ENCODE measurements around the gene CXCL14.

Gene CXCL14

DNA sequence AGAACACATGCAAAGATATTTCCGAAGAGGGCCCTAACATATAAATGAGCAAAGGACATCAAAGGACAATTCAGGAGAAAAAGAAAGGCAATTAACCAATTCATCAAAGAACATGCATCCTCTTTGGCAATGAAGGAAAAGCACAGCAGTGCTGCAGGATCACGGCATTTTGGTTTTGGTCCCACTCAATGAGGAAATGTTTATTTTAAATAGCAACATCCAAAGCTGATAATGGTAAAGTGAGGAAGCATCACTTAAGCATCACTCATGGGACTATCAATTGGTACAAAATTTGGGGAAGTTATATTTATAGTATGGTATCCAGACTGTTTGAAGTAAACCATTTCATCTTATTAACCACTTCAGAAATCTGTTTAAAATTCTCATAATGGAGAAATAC is 5.5 kb upstream of the CXCL14 start:
- no peaks in the 10 kb centered on the region for H3K9me3 ChIP-seq (ENCODE audit: control insufficient read depth in 2 of 2, low read length in 2 of 2)
- peaks cover 23 to 28% of the 10 kb centered on the region in 2 donors for H3K27me3 ChIP-seq (ENCODE audit: control insufficient read depth in 1 of 2, insufficient read depth in 2 of 2, low read length in 2 of 2)
- H3K9ac ChIP-seq (ENCODE audit: low read length in 2 of 2) = no peak overlapping the region
- no peaks in the 10 kb centered on the region for H3K4me1 ChIP-seq (ENCODE audit: control insufficient read depth, insufficient read depth, low read length)
- H3K4me3 ChIP-seq (ENCODE audit: low read length in 2 of 2) = no peak overlapping the region
- H3K36me3 ChIP-seq (ENCODE audit: control insufficient read depth in 2 of 2, insufficient read depth in 2 of 2, low read length in 2 of 2) = no peaks in the 10 kb centered on the region
- H3K27ac ChIP-seq (ENCODE audit: low read length) = no peak overlapping the region

DNA sequence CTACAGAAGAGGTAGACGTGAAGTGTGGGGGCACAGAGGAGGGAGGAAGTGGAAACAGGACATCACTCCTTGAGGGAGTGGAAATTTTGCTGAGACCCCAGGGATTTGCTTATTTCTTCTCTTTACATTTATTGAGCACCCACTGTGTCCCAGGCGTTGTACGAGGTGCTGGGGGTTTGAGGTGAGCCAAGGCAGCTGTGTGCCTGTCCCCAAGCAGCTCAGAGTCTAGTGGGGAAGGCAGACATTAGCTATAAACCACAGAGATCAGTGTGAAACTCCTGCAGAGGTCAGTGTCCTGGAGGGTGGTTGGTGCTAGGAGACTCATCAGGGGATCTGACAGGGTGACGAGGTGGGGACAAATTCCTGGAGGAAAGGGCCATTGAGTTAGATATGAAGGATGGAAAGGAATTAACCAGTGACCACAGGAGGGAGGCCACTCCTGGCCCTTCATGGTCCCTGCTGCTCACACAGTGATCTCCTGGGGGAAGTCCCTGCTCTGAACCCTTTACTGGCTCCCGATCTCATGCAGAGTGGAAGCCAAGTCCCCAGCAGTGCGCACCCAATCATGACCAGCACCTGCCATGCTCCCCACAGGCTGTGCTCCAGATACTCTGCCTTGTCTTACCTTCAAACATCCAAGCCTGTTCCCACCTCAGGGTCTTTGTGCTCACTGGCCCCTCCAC is 3.4 kb upstream of the CXCL14 start:
- no peak overlapping the region for H3K27ac ChIP-seq (ENCODE audit: low read length)
- H3K9me3 ChIP-seq (ENCODE audit: control insufficient read depth in 2 of 2, low read length in 2 of 2) = no peaks in the 10 kb centered on the region
- no peak overlapping the region for H3K4me3 ChIP-seq (ENCODE audit: low read length in 2 of 2)
- H3K27me3 ChIP-seq (ENCODE audit: control insufficient read depth in 1 of 2, insufficient read depth in 2 of 2, low read length in 2 of 2) = peaks cover 41% of the 10 kb centered on the region in 2 donors
- H3K4me1 ChIP-seq (ENCODE audit: control insufficient read depth, insufficient read depth, low read length) = no peaks in the 10 kb centered on the region
- H3K9ac ChIP-seq (ENCODE audit: low read length in 2 of 2) = no peak overlapping the region
- no peaks in the 10 kb centered on the region for H3K36me3 ChIP-seq (ENCODE audit: control insufficient read depth in 2 of 2, insufficient read depth in 2 of 2, low read length in 2 of 2)

GRCh38 chr5:135578305-135578684 is 496 bp downstream of the CXCL14 start:
- H3K27me3 ChIP-seq (ENCODE audit: control insufficient read depth in 1 of 2, insufficient read depth in 2 of 2, low read length in 2 of 2) = peaks cover 44 to 49% of the 10 kb centered on the region in 2 donors
- no peaks in the 10 kb centered on the region for H3K36me3 ChIP-seq (ENCODE audit: control insufficient read depth in 2 of 2, insufficient read depth in 2 of 2, low read length in 2 of 2)
- no peak overlapping the region for H3K4me3 ChIP-seq (ENCODE audit: low read length in 2 of 2)
- H3K4me1 ChIP-seq (ENCODE audit: control insufficient read depth, insufficient read depth, low read length) = no peaks in the 10 kb centered on the region
- H3K9me3 ChIP-seq (ENCODE audit: control insufficient read depth in 2 of 2, low read length in 2 of 2) = no peaks in the 10 kb centered on the region
- no peak overlapping the region for H3K9ac ChIP-seq (ENCODE audit: low read length in 2 of 2)
- H3K27ac ChIP-seq (ENCODE audit: low read length) = no peak overlapping the region

DNA sequence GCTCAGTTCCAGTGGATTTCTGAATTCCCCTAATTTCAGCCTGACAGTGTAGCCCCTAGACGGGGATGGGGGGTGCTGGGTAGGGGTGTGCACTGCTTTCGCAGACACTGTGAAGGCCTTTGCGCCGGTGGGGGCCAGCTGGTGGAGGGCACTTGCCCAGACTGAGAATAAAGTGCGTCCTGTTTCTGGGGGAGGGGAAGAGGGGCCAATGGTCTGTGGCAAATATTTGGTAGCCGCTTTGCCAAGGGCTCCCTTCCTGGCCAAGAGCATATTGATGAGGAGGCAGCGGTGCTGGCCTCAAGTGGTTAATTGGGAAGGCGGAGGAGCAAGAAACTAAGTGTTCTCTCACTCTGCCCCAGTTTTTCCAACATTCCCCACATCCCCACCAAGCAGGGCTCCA is 1.4 kb downstream of the CXCL14 start:
- H3K27ac ChIP-seq (ENCODE audit: low read length) = no peak overlapping the region
- no peaks in the 10 kb centered on the region for H3K4me1 ChIP-seq (ENCODE audit: control insufficient read depth, insufficient read depth, low read length)
- H3K9me3 ChIP-seq (ENCODE audit: control insufficient read depth in 2 of 2, low read length in 2 of 2) = no peaks in the 10 kb centered on the region
- H3K9ac ChIP-seq (ENCODE audit: low read length in 2 of 2) = no peak overlapping the region
- peaks cover 41 to 42% of the 10 kb centered on the region in 2 donors for H3K27me3 ChIP-seq (ENCODE audit: control insufficient read depth in 1 of 2, insufficient read depth in 2 of 2, low read length in 2 of 2)
- no peak overlapping the region for H3K4me3 ChIP-seq (ENCODE audit: low read length in 2 of 2)
- H3K36me3 ChIP-seq (ENCODE audit: control insufficient read depth in 2 of 2, insufficient read depth in 2 of 2, low read length in 2 of 2) = no peaks in the 10 kb centered on the region

GRCh38 chr5:135576075-135576599 is 2.7 kb downstream of the CXCL14 start:
- Histone ChIP-seq H3K36me3 (ENCODE audit: control insufficient read depth in 2 of 2, insufficient read depth in 2 of 2, low read length in 2 of 2) (no peaks in the 10 kb centered on the region), H3K4me1 (ENCODE audit: control insufficient read depth, insufficient read depth, low read length) (no peaks in the 10 kb centered on the region), H3K9me3 (ENCODE audit: control insufficient read depth in 2 of 2, low read length in 2 of 2) (no peaks in the 10 kb centered on the region), H3K27ac (ENCODE audit: low read length) (no peak overlapping the region), H3K27me3 (ENCODE audit: control insufficient read depth in 1 of 2, insufficient read depth in 2 of 2, low read length in 2 of 2) (peaks cover 36 to 37% of the 10 kb centered on the region in 2 donors), H3K9ac (ENCODE audit: low read length in 2 of 2) (no peak overlapping the region), H3K4me3 (ENCODE audit: low read length in 2 of 2) (no peak overlapping the region)

GRCh38 chr5:135574493-135574892 is 4.3 kb downstream of the CXCL14 start:
- Histone ChIP-seq H3K4me3 (ENCODE audit: low read length in 2 of 2) (no peak overlapping the region), H3K9me3 (ENCODE audit: control insufficient read depth in 2 of 2, low read length in 2 of 2) (no peaks in the 10 kb centered on the region), H3K36me3 (ENCODE audit: control insufficient read depth in 2 of 2, insufficient read depth in 2 of 2, low read length in 2 of 2) (no peaks in the 10 kb centered on the region), H3K27me3 (ENCODE audit: control insufficient read depth in 1 of 2, insufficient read depth in 2 of 2, low read length in 2 of 2) (peaks cover 28 to 36% of the 10 kb centered on the region in 2 donors), H3K27ac (ENCODE audit: low read length) (no peak overlapping the region), H3K4me1 (ENCODE audit: control insufficient read depth, insufficient read depth, low read length) (no peaks in the 10 kb centered on the region), H3K9ac (ENCODE audit: low read length in 2 of 2) (no peak overlapping the region)

GRCh38 chr5:135571902-135572301 is 6.9 kb downstream of the CXCL14 start:
- Histone ChIP-seq H3K9me3 (ENCODE audit: control insufficient read depth in 2 of 2, low read length in 2 of 2) (no peaks in the 10 kb centered on the region), H3K36me3 (ENCODE audit: control insufficient read depth in 2 of 2, insufficient read depth in 2 of 2, low read length in 2 of 2) (no peaks in the 10 kb centered on the region), H3K9ac (ENCODE audit: low read length in 2 of 2) (no peak overlapping the region), H3K27me3 (ENCODE audit: control insufficient read depth in 1 of 2, insufficient read depth in 2 of 2, low read length in 2 of 2) (peaks cover 4 to 19% of the 10 kb centered on the region in 2 donors), H3K4me3 (ENCODE audit: low read length in 2 of 2) (no peak overlapping the region), H3K27ac (ENCODE audit: low read length) (no peak overlapping the region), H3K4me1 (ENCODE audit: control insufficient read depth, insufficient read depth, low read length) (no peaks in the 10 kb centered on the region)

GRCh38 chr5:135571066-135571609 is 7.7 kb downstream of the CXCL14 start:
- no peaks in the 10 kb centered on the region for H3K36me3 ChIP-seq (ENCODE audit: control insufficient read depth in 2 of 2, insufficient read depth in 2 of 2, low read length in 2 of 2)
- H3K9ac ChIP-seq (ENCODE audit: low read length in 2 of 2) = no peak overlapping the region
- H3K4me1 ChIP-seq (ENCODE audit: control insufficient read depth, insufficient read depth, low read length) = no peaks in the 10 kb centered on the region
- no peaks in the 10 kb centered on the region for H3K9me3 ChIP-seq (ENCODE audit: control insufficient read depth in 2 of 2, low read length in 2 of 2)
- H3K4me3 ChIP-seq (ENCODE audit: low read length in 2 of 2) = no peak overlapping the region
- peaks cover 3 to 15% of the 10 kb centered on the region in 2 donors for H3K27me3 ChIP-seq (ENCODE audit: control insufficient read depth in 1 of 2, insufficient read depth in 2 of 2, low read length in 2 of 2)
- no peak overlapping the region for H3K27ac ChIP-seq (ENCODE audit: low read length)

DNA sequence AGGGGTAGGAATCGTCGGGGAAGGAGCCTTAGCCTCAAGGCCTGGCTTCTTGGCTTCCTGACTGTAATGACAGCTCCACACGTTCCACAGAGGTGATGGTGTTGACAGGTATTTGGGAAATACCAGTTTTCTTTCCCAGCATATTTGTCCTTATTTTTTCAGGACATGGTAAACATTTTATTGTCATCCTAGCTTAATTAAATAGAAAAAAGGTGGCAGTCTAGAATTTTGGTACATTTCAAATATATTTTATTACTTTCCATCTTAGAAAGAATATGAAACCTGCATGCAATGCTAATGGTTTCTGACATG is 8.4 kb downstream of the CXCL14 start:
- Histone ChIP-seq H3K36me3 (ENCODE audit: control insufficient read depth in 2 of 2, insufficient read depth in 2 of 2, low read length in 2 of 2) (no peaks in the 10 kb centered on the region), H3K27ac (ENCODE audit: low read length) (no peak overlapping the region), H3K27me3 (ENCODE audit: control insufficient read depth in 1 of 2, insufficient read depth in 2 of 2, low read length in 2 of 2) (peaks cover 5 to 17% of the 10 kb centered on the region in 2 donors), H3K9ac (ENCODE audit: low read length in 2 of 2) (no peak overlapping the region), H3K9me3 (ENCODE audit: control insufficient read depth in 2 of 2, low read length in 2 of 2) (no peaks in the 10 kb centered on the region), H3K4me3 (ENCODE audit: low read length in 2 of 2) (no peak overlapping the region), H3K4me1 (ENCODE audit: control insufficient read depth, insufficient read depth, low read length) (no peaks in the 10 kb centered on the region)

DNA sequence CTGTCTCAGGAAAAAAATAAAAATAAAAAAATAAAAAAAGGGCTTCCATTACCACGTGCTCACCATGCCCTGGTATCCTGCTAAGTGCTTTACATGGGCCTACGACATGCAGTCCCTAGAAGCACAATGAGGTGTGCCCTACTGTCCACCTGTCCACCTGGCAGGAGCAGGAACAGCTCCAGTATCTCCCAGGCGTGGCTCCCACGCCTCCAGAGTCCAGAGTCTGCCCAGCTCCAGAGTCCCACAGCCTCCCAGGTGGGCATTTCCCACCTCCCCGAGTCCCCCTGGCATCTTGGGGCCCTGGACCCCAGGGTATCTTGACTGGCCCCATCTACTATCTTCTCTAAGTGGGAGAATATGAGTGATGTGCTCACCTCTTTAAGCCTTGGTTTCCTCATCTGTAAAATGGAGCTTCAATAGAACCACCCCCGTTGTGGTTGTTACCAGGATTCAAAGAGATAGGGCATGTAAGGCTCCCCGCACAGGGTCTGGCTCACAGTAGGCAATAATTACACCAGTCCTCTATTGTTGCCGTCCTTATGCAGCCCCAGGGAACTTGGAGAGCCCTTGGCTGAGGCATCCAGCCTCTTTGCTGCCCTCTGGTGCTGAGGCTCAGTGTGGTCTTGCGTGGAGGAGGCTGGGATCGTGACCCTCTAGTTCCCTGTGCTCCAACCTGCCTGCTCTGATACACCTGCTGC is 8.9 kb downstream of the CXCL14 start:
- Histone ChIP-seq H3K27me3 (ENCODE audit: control insufficient read depth in 1 of 2, insufficient read depth in 2 of 2, low read length in 2 of 2) (peaks cover 5 to 15% of the 10 kb centered on the region in 2 donors), H3K36me3 (ENCODE audit: control insufficient read depth in 2 of 2, insufficient read depth in 2 of 2, low read length in 2 of 2) (no peaks in the 10 kb centered on the region), H3K27ac (ENCODE audit: low read length) (no peak overlapping the region), H3K4me3 (ENCODE audit: low read length in 2 of 2) (no peak overlapping the region), H3K9ac (ENCODE audit: low read length in 2 of 2) (no peak overlapping the region), H3K9me3 (ENCODE audit: control insufficient read depth in 2 of 2, low read length in 2 of 2) (no peaks in the 10 kb centered on the region), H3K4me1 (ENCODE audit: control insufficient read depth, insufficient read depth, low read length) (no peaks in the 10 kb centered on the region)

DNA sequence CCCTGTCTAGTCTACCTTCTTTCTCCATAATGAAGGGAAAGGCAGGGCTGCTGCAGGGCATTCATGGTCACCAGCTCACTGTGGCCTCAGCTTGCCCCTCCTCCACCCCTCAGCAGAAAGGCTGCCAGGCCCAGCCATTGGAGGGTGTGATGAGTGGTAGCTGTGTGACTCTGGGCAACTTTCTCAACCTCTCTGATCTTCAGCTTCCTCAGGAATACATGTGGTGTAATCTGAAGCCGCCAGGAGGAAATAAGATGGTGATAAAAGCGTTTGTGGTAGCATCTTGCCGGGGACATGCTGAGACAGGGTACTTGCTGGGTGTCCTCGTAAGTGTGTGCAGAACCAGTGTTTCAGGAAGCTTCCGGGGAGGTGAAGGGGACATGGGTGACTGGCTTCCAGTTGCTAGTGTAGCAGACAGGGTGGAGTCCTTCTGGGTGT is 9.8 kb downstream of the CXCL14 start:
- H3K4me1 ChIP-seq (ENCODE audit: control insufficient read depth, insufficient read depth, low read length) = no peaks in the 10 kb centered on the region

More for the DNA sequence above, 9.8 kb downstream of the CXCL14 start:
- no peak overlapping the region for H3K27ac ChIP-seq (ENCODE audit: low read length)
- no peak overlapping the region for H3K4me3 ChIP-seq (ENCODE audit: low read length in 2 of 2)
- H3K9me3 ChIP-seq (ENCODE audit: control insufficient read depth in 2 of 2, low read length in 2 of 2) = no peaks in the 10 kb centered on the region
- H3K27me3 ChIP-seq (ENCODE audit: control insufficient read depth in 1 of 2, insufficient read depth in 2 of 2, low read length in 2 of 2) = peaks cover 5 to 11% of the 10 kb centered on the region in 2 donors
- no peak overlapping the region for H3K9ac ChIP-seq (ENCODE audit: low read length in 2 of 2)
- H3K36me3 ChIP-seq (ENCODE audit: control insufficient read depth in 2 of 2, insufficient read depth in 2 of 2, low read length in 2 of 2) = no peaks in the 10 kb centered on the region

All from stomach smooth muscle (tissue), 2 donors.